ENCODE results near the gene SEZ6L2. TPM values are rescaled to one million over a fixed set of nuclear protein-coding genes. Genes with fewer than 3 reads are reported as not detected.
A peak's percentile ranks its signal among the peaks of the same experiment; 100 is the strongest.

SEZ6L2 gene
- total and polyA plus RNA-seq, 2 of the 8 experiments (the other 6 are each of a cell fraction or from before 2014, with no cell fraction given) = 43.5 to 47.7 TPM

GRCh38 chr16:29821643-29822115 is 77.7 kb downstream of the SEZ6L2 start:
- no peak overlapping the region for H3K4ac ChIP-seq (replicated peaks; ENCODE audit: insufficient read length, low read depth, low read length)
- no peak overlapping the region for H3K14ac ChIP-seq (ENCODE audit: insufficient read length)
- H3K27me3 ChIP-seq (replicated peaks in 1 of 4; ENCODE audit: control insufficient read depth in 3 of 4, extremely low read depth in 1 of 4, insufficient read depth in 3 of 4, low read length in 3 of 4) = no peaks in the 10 kb centered on the region
- no peak overlapping the region for H2AFZ ChIP-seq (ENCODE audit: low read length)
- ChIA-PET CTCF (ENCODE audit: partially characterized antibody) (interaction anchor here (1.0 to 17.5 kb wide), 4 partner anchors 31 to 234 kb away, joined by 3 to 212 read pairs (median 3); no protein-coding TSS in a partner anchor), POLR2A (ENCODE audit: partially characterized antibody) (interaction anchor here (1.0 to 16.6 kb wide), 9 partner anchors 11 to 211 kb away, joined by 3 to 167 read pairs (median 5); no protein-coding TSS in a partner anchor)
- H2BK20ac ChIP-seq (ENCODE audit: low read length) = no peak overlapping the region
- H3K23me2 ChIP-seq (ENCODE audit: low read depth, low read length) = peaks cover 4% of the 10 kb centered on the region
- no peak overlapping the region for H4K8ac ChIP-seq (ENCODE audit: extremely low read depth, insufficient read depth, low read length)
- no peak overlapping the region for H2BK12ac ChIP-seq (ENCODE audit: low read depth, low read length)
- FAIRE-seq (no peak), DNase-seq (ENCODE audit: low read depth in 1 of 2, low spot score in 2 of 2) (no peak)
- H2BK120ac ChIP-seq (replicated peaks; ENCODE audit: low read depth, low read length) = no peak overlapping the region
- no peak overlapping the region for H2BK5ac ChIP-seq (ENCODE audit: low read depth, low read length)
- H3K9ac ChIP-seq (replicated peaks in 1 of 4; ENCODE audit: extremely low read depth in 1 of 4, low read depth in 3 of 4, low read length in 3 of 4) = no peak overlapping the region; a peak in 1 of 7 replicates
- peaks cover 0 to 18% of the 10 kb centered on the region in 2 experiments; a peak in 1 of 4 replicates for H3K79me2 ChIP-seq (ENCODE audit: control insufficient read depth in 1 of 2, insufficient read depth in 2 of 2, low read length in 2 of 2)
- H2AK5ac ChIP-seq (ENCODE audit: low read depth, low read length) = no peak overlapping the region
- WGBS, 2 experiments (ENCODE audit: extremely low coverage in 1 of 2, insufficient coverage in 1 of 2, insufficient read length in 1 of 2, insufficient replicate concordance in 2 of 2, low coverage in 1 of 2, low lambda C conversion rate in 2 of 2, missing lambda C conversion rate in 1 of 2) = 85% methylated on average over 7 of the region's 7 CpGs; no CpG with 5 or more reads in 1 of the 2 experiments
- no peak overlapping the region for H3K23ac ChIP-seq (ENCODE audit: insufficient read length)
- H3K18ac ChIP-seq (ENCODE audit: extremely low read depth, low read length) = no peak overlapping the region
- no peak overlapping the region for H4K91ac ChIP-seq (replicated peaks; ENCODE audit: insufficient read length, low read length)
- no peak overlapping the region for H3K27ac ChIP-seq (ENCODE audit: low read depth, low read length)
- H2BK15ac ChIP-seq (ENCODE audit: low read length) = no peak overlapping the region
- no peak overlapping the region for H3K56ac ChIP-seq (replicated peaks; ENCODE audit: insufficient read length, low read depth, low read length)
- H3K36me3 ChIP-seq (ENCODE audit: control insufficient read depth in 2 of 4, insufficient read depth in 4 of 4, low read length in 3 of 4) = peaks cover 12 to 23% (median 18%) of the 10 kb centered on the region in 4 experiments
- H3K4me2 ChIP-seq (ENCODE audit: insufficient read depth in 1 of 2, low read depth in 2 of 2, low read length in 2 of 2) = no peak overlapping the region
- no peaks in the 10 kb centered on the region for H3K9me3 ChIP-seq (ENCODE audit: insufficient read depth in 2 of 2, low read depth in 1 of 2, low read length in 1 of 2)
- TF ChIP-seq EP300 (IDR thresholded peaks at IDR 0.05; ENCODE audit: borderline replicate concordance in 1 of 2, low read depth in 2 of 2, low read length in 2 of 2) = no peak
- peak in 1 of 2 experiments; percentile 14; a peak in 1 of 3 replicates for TF ChIP-seq POLR2A (IDR thresholded peaks at IDR 0.05; ENCODE audit: control extremely low read depth in 1 of 2, low read depth in 2 of 2, low read length in 2 of 2)
- no peak overlapping the region for H3K4me3 ChIP-seq (ENCODE audit: extremely low read depth in 1 of 4, insufficient read depth in 2 of 4, low read depth in 3 of 4, low read length in 4 of 4)
- H4K20me1 ChIP-seq (replicated peaks in 1 of 2; ENCODE audit: control insufficient read depth in 1 of 2, insufficient read depth in 2 of 2, low read length in 2 of 2) = peaks cover 2 to 4% of the 10 kb centered on the region in 2 experiments
- H4K5ac ChIP-seq (ENCODE audit: insufficient read length, low read depth, low read length) = no peak overlapping the region
- peaks cover 0 to 9% (median 5%) of the 10 kb centered on the region in 4 experiments; a peak in 5 of 7 replicates for H3K4me1 ChIP-seq (replicated peaks in 1 of 4; ENCODE audit: control insufficient read depth in 3 of 4, insufficient read depth in 4 of 4, low read length in 3 of 4)
- peaks cover 5% of the 10 kb centered on the region; the same call in 1 of the 2 replicates for H3K79me1 ChIP-seq (ENCODE audit: low read depth, low read length)

Other genes starting within 250 kb of the SEZ6L2 start
- 1.6 and 1.8 TPM in 2 replicates for gene SPN, start 236.3 kb downstream of the SEZ6L2 start, total RNA-seq (2021; fragmentation: NEBNext Ultra II Directional; extraction: Animal tissue kit (Norgen Biotek cat#: 25700))
- 1.3 and 1.5 TPM in 2 replicates for gene SPN, start 236.3 kb downstream of the SEZ6L2 start, polyA plus RNA-seq (2011; rRNA removed)
- gene QPRT, start 220.4 kb downstream of the SEZ6L2 start, total RNA-seq (2021; fragmentation: NEBNext Ultra II Directional; extraction: Animal tissue kit (Norgen Biotek cat#: 25700)) = 102 and 106 TPM in 2 replicates
- 89.0 and 119 TPM in 2 replicates for gene QPRT, start 220.4 kb downstream of the SEZ6L2 start, polyA plus RNA-seq (2011; rRNA removed)
- not detected in 2 replicates for gene C16orf54, start 153.6 kb downstream of the SEZ6L2 start, total RNA-seq (2021; fragmentation: NEBNext Ultra II Directional; extraction: Animal tissue kit (Norgen Biotek cat#: 25700))
- not detected in 2 replicates for gene C16orf54, start 153.6 kb downstream of the SEZ6L2 start, polyA plus RNA-seq (2011; rRNA removed)
- gene ZG16, start 121.3 kb downstream of the SEZ6L2 start, total RNA-seq (2021; fragmentation: NEBNext Ultra II Directional; extraction: Animal tissue kit (Norgen Biotek cat#: 25700)) = not detected in 2 replicates
- not detected in 2 replicates for gene ZG16, start 121.3 kb downstream of the SEZ6L2 start, polyA plus RNA-seq (2011; rRNA removed)
- 142 and 145 TPM in 2 replicates for gene KIF22, start 108.8 kb downstream of the SEZ6L2 start, total RNA-seq (2021; fragmentation: NEBNext Ultra II Directional; extraction: Animal tissue kit (Norgen Biotek cat#: 25700))
- 139 and 161 TPM in 2 replicates for gene KIF22, start 108.8 kb downstream of the SEZ6L2 start, polyA plus RNA-seq (2011; rRNA removed)
- 376 and 380 TPM in 2 replicates for gene MAZ, start 93.0 kb downstream of the SEZ6L2 start, total RNA-seq (2021; fragmentation: NEBNext Ultra II Directional; extraction: Animal tissue kit (Norgen Biotek cat#: 25700))
- gene MAZ, start 93.0 kb downstream of the SEZ6L2 start, polyA plus RNA-seq (2011; rRNA removed) = 219 and 357 TPM in 2 replicates
- 12.8 and 16.6 TPM in 2 replicates for gene PRRT2, start 87.4 kb downstream of the SEZ6L2 start, total RNA-seq (2021; fragmentation: NEBNext Ultra II Directional; extraction: Animal tissue kit (Norgen Biotek cat#: 25700))
- gene PRRT2, start 87.4 kb downstream of the SEZ6L2 start, polyA plus RNA-seq (2011; rRNA removed) = 32.6 and 49.7 TPM in 2 replicates
- 56.4 and 56.6 TPM in 2 replicates for gene PAGR1, start 83.4 kb downstream of the SEZ6L2 start, total RNA-seq (2021; fragmentation: NEBNext Ultra II Directional; extraction: Animal tissue kit (Norgen Biotek cat#: 25700))
- 35.4 and 53.5 TPM in 2 replicates for gene PAGR1, start 83.4 kb downstream of the SEZ6L2 start, polyA plus RNA-seq (2011; rRNA removed)
- gene MVP, start 79.1 kb downstream of the SEZ6L2 start, total RNA-seq (2021; fragmentation: NEBNext Ultra II Directional; extraction: Animal tissue kit (Norgen Biotek cat#: 25700)) = 1.9 and 2.9 TPM in 2 replicates
- gene MVP, start 79.1 kb downstream of the SEZ6L2 start, polyA plus RNA-seq (2011; rRNA removed) = 1.9 and 4.3 TPM in 2 replicates
- gene CDIPT, start 36.3 kb downstream of the SEZ6L2 start, total RNA-seq (2021; fragmentation: NEBNext Ultra II Directional; extraction: Animal tissue kit (Norgen Biotek cat#: 25700)) = 69.2 and 70.9 TPM in 2 replicates
- gene CDIPT, start 36.3 kb downstream of the SEZ6L2 start, polyA plus RNA-seq (2011; rRNA removed) = 140 and 190 TPM in 2 replicates
- 17.8 and 18.6 TPM in 2 replicates for gene ASPHD1, start 938 bp upstream of the SEZ6L2 start, total RNA-seq (2021; fragmentation: NEBNext Ultra II Directional; extraction: Animal tissue kit (Norgen Biotek cat#: 25700))
- 14.1 and 14.5 TPM in 2 replicates for gene ASPHD1, start 938 bp upstream of the SEZ6L2 start, polyA plus RNA-seq (2011; rRNA removed)
- 10.8 and 12.3 TPM in 2 replicates for gene KCTD13, start 26.7 kb upstream of the SEZ6L2 start, total RNA-seq (2021; fragmentation: NEBNext Ultra II Directional; extraction: Animal tissue kit (Norgen Biotek cat#: 25700))
- gene KCTD13, start 26.7 kb upstream of the SEZ6L2 start, polyA plus RNA-seq (2011; rRNA removed) = 9.2 and 14.0 TPM in 2 replicates
- 60.2 and 64.9 TPM in 2 replicates for gene TMEM219, start 62.5 kb upstream of the SEZ6L2 start, total RNA-seq (2021; fragmentation: NEBNext Ultra II Directional; extraction: Animal tissue kit (Norgen Biotek cat#: 25700))
- 116 and 150 TPM in 2 replicates for gene TMEM219, start 62.5 kb upstream of the SEZ6L2 start, polyA plus RNA-seq (2011; rRNA removed)
- 32.6 and 34.2 TPM in 2 replicates for gene TAOK2, start 74.3 kb upstream of the SEZ6L2 start, total RNA-seq (2021; fragmentation: NEBNext Ultra II Directional; extraction: Animal tissue kit (Norgen Biotek cat#: 25700))
- 13.5 and 18.0 TPM in 2 replicates for gene TAOK2, start 74.3 kb upstream of the SEZ6L2 start, polyA plus RNA-seq (2011; rRNA removed)
- gene HIRIP3, start 96.1 kb upstream of the SEZ6L2 start, total RNA-seq (2021; fragmentation: NEBNext Ultra II Directional; extraction: Animal tissue kit (Norgen Biotek cat#: 25700)) = 17.7 and 18.5 TPM in 2 replicates
- 11.9 and 14.0 TPM in 2 replicates for gene HIRIP3, start 96.1 kb upstream of the SEZ6L2 start, polyA plus RNA-seq (2011; rRNA removed)
- 91.2 and 92.7 TPM in 2 replicates for gene INO80E, start 96.7 kb upstream of the SEZ6L2 start, total RNA-seq (2021; fragmentation: NEBNext Ultra II Directional; extraction: Animal tissue kit (Norgen Biotek cat#: 25700))
- gene INO80E, start 96.7 kb upstream of the SEZ6L2 start, polyA plus RNA-seq (2011; rRNA removed) = 43.0 and 110 TPM in 2 replicates
- gene DOC2A, start 111.5 kb upstream of the SEZ6L2 start, total RNA-seq (2021; fragmentation: NEBNext Ultra II Directional; extraction: Animal tissue kit (Norgen Biotek cat#: 25700)) = 10.3 and 13.9 TPM in 2 replicates
- 20.7 and 34.2 TPM in 2 replicates for gene DOC2A, start 111.5 kb upstream of the SEZ6L2 start, polyA plus RNA-seq (2011; rRNA removed)
- gene C16orf92, start 123.6 kb upstream of the SEZ6L2 start, total RNA-seq (2021; fragmentation: NEBNext Ultra II Directional; extraction: Animal tissue kit (Norgen Biotek cat#: 25700)) = not detected in 2 replicates
- gene C16orf92, start 123.6 kb upstream of the SEZ6L2 start, polyA plus RNA-seq (2011; rRNA removed) = not detected in 2 replicates
- 26.9 and 27.8 TPM in 2 replicates for gene TLCD3B, start 131.7 kb upstream of the SEZ6L2 start, total RNA-seq (2021; fragmentation: NEBNext Ultra II Directional; extraction: Animal tissue kit (Norgen Biotek cat#: 25700))
- 15.2 and 23.0 TPM in 2 replicates for gene TLCD3B, start 131.7 kb upstream of the SEZ6L2 start, polyA plus RNA-seq (2011; rRNA removed)
- gene ALDOA, start 166.2 kb upstream of the SEZ6L2 start, total RNA-seq (2021; fragmentation: NEBNext Ultra II Directional; extraction: Animal tissue kit (Norgen Biotek cat#: 25700)) = 1,083 and 1,146 TPM in 2 replicates
- 1,072 and 1,397 TPM in 2 replicates for gene ALDOA, start 166.2 kb upstream of the SEZ6L2 start, polyA plus RNA-seq (2011; rRNA removed)
- 148 TPM in 2 replicates for gene PPP4C, start 176.4 kb upstream of the SEZ6L2 start, total RNA-seq (2021; fragmentation: NEBNext Ultra II Directional; extraction: Animal tissue kit (Norgen Biotek cat#: 25700))
- 298 and 355 TPM in 2 replicates for gene PPP4C, start 176.4 kb upstream of the SEZ6L2 start, polyA plus RNA-seq (2011; rRNA removed)
- 2.3 and 2.8 TPM in 2 replicates for gene TBX6, start 192.4 kb upstream of the SEZ6L2 start, total RNA-seq (2021; fragmentation: NEBNext Ultra II Directional; extraction: Animal tissue kit (Norgen Biotek cat#: 25700))
- 2.2 and 3.6 TPM in 2 replicates for gene TBX6, start 192.4 kb upstream of the SEZ6L2 start, polyA plus RNA-seq (2011; rRNA removed)
- gene YPEL3, start 196.7 kb upstream of the SEZ6L2 start, total RNA-seq (2021; fragmentation: NEBNext Ultra II Directional; extraction: Animal tissue kit (Norgen Biotek cat#: 25700)) = 40.3 and 43.2 TPM in 2 replicates
- gene YPEL3, start 196.7 kb upstream of the SEZ6L2 start, polyA plus RNA-seq (2011; rRNA removed) = 53.3 and 91.8 TPM in 2 replicates
- gene GDPD3, start 214.0 kb upstream of the SEZ6L2 start, total RNA-seq (2021; fragmentation: NEBNext Ultra II Directional; extraction: Animal tissue kit (Norgen Biotek cat#: 25700)) = 1.5 TPM in 1 of 2 replicates, not detected in the other
- gene GDPD3, start 214.0 kb upstream of the SEZ6L2 start, polyA plus RNA-seq (2011; rRNA removed) = 0.20 and 0.30 TPM in 2 replicates
- 28.7 and 40.1 TPM in 2 replicates for gene MAPK3, start 223.7 kb upstream of the SEZ6L2 start, total RNA-seq (2021; fragmentation: NEBNext Ultra II Directional; extraction: Animal tissue kit (Norgen Biotek cat#: 25700))
- gene MAPK3, start 223.7 kb upstream of the SEZ6L2 start, polyA plus RNA-seq (2011; rRNA removed) = 67.9 and 96.1 TPM in 2 replicates